GM23248 (cell line): ENCODE results near the gene TADA3.

Source experiments
- EZH2 ChIP-seq: fragments of 200-600 bp; sonication (generic); IDR thresholded peaks from 2 replicates; pipeline ENCODE4 v1.6.1; 2018; ENCODE audit warnings: antibody characterized with exemption, mild to moderate bottlenecking; ENCODE audit not compliant: insufficient read depth, poor library complexity, severe bottlenecking
- EZH2phosphoT487 ChIP-seq: fragments of 200-600 bp; sonication (generic); IDR thresholded peaks from 2 replicates; pipeline ENCODE4 v1.6.1; 2018; ENCODE audit warnings: antibody characterized with exemption, moderate library complexity, mild to moderate bottlenecking, low read depth; ENCODE audit not compliant: insufficient read depth

GRCh38 chr3:9794400-9794799, 2.1 kb upstream of the TADA3 start:
- no peak for TF ChIP-seq EZH2
- no peak for TF ChIP-seq EZH2phosphoT487
